H1 (cell line): ENCODE measurements around the gene LGALS12.

ENCODE experiments used
- CBX5 ChIP-seq: fragments of 300-800, 300-1000 bp; sonication (generic); IDR thresholded peaks from 2 replicates; pipeline ENCODE4 v1.7.1; 2016; ENCODE audit warnings: antibody characterized with exemption, low read length, low read depth
- CTCF ChIP-seq, 3 experiments: IDR thresholded peaks; 1 replicate in 2 of 3; 2 replicates in 1 of 3; pipeline versions ENCODE4 v1.5.1 to v1.6.1; 2011; ENCODE audit warnings: low read length in 3 of 3, mild to moderate bottlenecking in 3 of 3, inconsistent platforms in 2 of 3, low read depth in 1 of 3, moderate library complexity in 1 of 3; ENCODE audit not compliant: insufficient read depth in 1 of 3; ENCODE audit errors: control extremely low read depth in 1 of 3
- GABPA ChIP-seq: IDR thresholded peaks from 2 replicates; pipeline ENCODE4 v1.6.1; 2011; ENCODE audit warnings: mild to moderate bottlenecking, low read length, moderate library complexity, borderline replicate concordance; ENCODE audit not compliant: insufficient read depth
- HDAC2 ChIP-seq, 2 experiments: fragments of 300-600 bp in 1 of 2; sonication (generic) in 1 of 2; IDR thresholded peaks; 2 replicates each; pipeline ENCODE4 v1.6.1; 2011 to 2012; ENCODE audit warnings: low read depth in 2 of 2, low read length in 2 of 2, mild to moderate bottlenecking in 2 of 2, moderate library complexity in 2 of 2, borderline replicate concordance in 1 of 2, inconsistent platforms in 1 of 2
- POLR2A ChIP-seq, 2 experiments: IDR thresholded peaks; 1 replicate in 1 of 2; 2 replicates in 1 of 2; pipeline ENCODE4 v1.6.1; 2011; ENCODE audit warnings: low read depth in 2 of 2, low read length in 2 of 2, mild to moderate bottlenecking in 2 of 2; ENCODE audit errors: control extremely low read depth in 1 of 2
- POLR2AphosphoS5 ChIP-seq: IDR thresholded peaks from 2 replicates; pipeline ENCODE4 v1.6.1; 2011; ENCODE audit warnings: low read depth, low read length
- RXRA ChIP-seq: IDR thresholded peaks from 2 replicates; pipeline ENCODE4 v1.6.1; 2011; ENCODE audit warnings: low read depth, mild to moderate bottlenecking, low read length, moderate library complexity; ENCODE audit not compliant: insufficient read depth
- SRF ChIP-seq: IDR thresholded peaks from 2 replicates; pipeline ENCODE4 v1.6.1; 2011; ENCODE audit warnings: mild to moderate bottlenecking, low read depth, low read length, moderate library complexity
- TBP ChIP-seq: IDR thresholded peaks from 2 replicates; pipeline ENCODE4 v1.6.1; 2011; ENCODE audit warnings: low read depth, low read length, improper control_type of control experiment
- USF2 ChIP-seq: IDR thresholded peaks from 2 replicates; pipeline ENCODE4 v1.6.1; 2011; ENCODE audit warnings: low read length, improper control_type of control experiment

- TF ChIP-seq CBX5 (no peak), CTCF (IDR thresholded peaks at IDR 0.05; ENCODE audit: control extremely low read depth in 1 of 3, insufficient read depth in 1 of 3, low read depth in 1 of 3, low read length in 3 of 3) (no peak), USF2 (no peak), TBP (no peak), RXRA (no peak), POLR2AphosphoS5 (no peak), POLR2A (IDR thresholded peaks at IDR 0.05; ENCODE audit: control extremely low read depth in 1 of 2, low read depth in 2 of 2, low read length in 2 of 2) (no peak), SRF (no peak), HDAC2 (IDR thresholded peaks at IDR 0.05; ENCODE audit: borderline replicate concordance in 1 of 2, low read depth in 2 of 2, low read length in 2 of 2) (no peak), GABPA (no peak)
These were observed 37.8 kb downstream of the LGALS12 start for GRCh38 chr11:63543711-63544110.
